A549 (cell line): Measurements from ENCODE around the gene BCR.

Experiments used
- CHD2 ChIP-seq: fragments of 150-350 bp; IDR thresholded peaks from 2 replicates; pipeline ENCODE4 v1.6.1; 2014; ENCODE audit warnings: low read length; ENCODE audit not compliant: partially characterized antibody
- POLR2A ChIP-seq: IDR thresholded peaks from 2 replicates; pipeline ENCODE4 v1.6.1; 2012; ENCODE audit warnings: mild to moderate bottlenecking, low read length
- TF ChIP-seq, protein P1 (sequence below): IDR thresholded peaks from 2 replicates; pipeline ENCODE4 v1.6.1; 2012
- TF ChIP-seq, protein P2 (sequence below): fragments of 150-350 bp; IDR thresholded peaks from 2 replicates; pipeline ENCODE4 v1.6.1; 2014; ENCODE audit warnings: low read depth, mild to moderate bottlenecking, low read length
- TF ChIP-seq, protein P3 (sequence below): fragments of >200 bp; sonication (Bioruptor Twin); formaldehyde crosslinking; IDR thresholded peaks from 3 replicates; pipeline ENCODE4 v1.5.1; 2016

DNA sequence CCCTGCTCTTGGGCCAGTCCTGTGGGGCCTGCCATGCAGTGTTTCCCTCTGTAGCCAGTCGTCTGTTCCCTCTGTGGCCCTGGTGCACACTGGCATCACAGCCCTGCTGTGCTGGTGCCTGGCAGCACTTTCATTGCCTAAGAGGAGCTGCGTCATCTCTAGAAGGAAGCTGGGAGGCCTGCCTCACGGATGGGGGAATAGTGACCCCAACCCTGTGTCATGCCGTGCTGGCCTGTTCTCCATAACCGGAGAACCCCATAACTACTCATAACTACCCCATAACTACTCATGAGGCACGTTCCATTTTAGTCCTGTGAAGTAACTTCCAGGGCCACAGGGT lies 21.0 kb upstream of the BCR start:
- TF ChIP-seq, protein P1, sequence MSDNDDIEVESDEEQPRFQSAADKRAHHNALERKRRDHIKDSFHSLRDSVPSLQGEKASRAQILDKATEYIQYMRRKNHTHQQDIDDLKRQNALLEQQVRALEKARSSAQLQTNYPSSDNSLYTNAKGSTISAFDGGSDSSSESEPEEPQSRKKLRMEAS = no peak
- TF ChIP-seq POLR2A (no peak), CHD2 (no peak)
- TF ChIP-seq, protein P2, sequence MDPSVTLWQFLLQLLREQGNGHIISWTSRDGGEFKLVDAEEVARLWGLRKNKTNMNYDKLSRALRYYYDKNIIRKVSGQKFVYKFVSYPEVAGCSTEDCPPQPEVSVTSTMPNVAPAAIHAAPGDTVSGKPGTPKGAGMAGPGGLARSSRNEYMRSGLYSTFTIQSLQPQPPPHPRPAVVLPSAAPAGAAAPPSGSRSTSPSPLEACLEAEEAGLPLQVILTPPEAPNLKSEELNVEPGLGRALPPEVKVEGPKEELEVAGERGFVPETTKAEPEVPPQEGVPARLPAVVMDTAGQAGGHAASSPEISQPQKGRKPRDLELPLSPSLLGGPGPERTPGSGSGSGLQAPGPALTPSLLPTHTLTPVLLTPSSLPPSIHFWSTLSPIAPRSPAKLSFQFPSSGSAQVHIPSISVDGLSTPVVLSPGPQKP = no peak
- TF ChIP-seq, protein P3, sequence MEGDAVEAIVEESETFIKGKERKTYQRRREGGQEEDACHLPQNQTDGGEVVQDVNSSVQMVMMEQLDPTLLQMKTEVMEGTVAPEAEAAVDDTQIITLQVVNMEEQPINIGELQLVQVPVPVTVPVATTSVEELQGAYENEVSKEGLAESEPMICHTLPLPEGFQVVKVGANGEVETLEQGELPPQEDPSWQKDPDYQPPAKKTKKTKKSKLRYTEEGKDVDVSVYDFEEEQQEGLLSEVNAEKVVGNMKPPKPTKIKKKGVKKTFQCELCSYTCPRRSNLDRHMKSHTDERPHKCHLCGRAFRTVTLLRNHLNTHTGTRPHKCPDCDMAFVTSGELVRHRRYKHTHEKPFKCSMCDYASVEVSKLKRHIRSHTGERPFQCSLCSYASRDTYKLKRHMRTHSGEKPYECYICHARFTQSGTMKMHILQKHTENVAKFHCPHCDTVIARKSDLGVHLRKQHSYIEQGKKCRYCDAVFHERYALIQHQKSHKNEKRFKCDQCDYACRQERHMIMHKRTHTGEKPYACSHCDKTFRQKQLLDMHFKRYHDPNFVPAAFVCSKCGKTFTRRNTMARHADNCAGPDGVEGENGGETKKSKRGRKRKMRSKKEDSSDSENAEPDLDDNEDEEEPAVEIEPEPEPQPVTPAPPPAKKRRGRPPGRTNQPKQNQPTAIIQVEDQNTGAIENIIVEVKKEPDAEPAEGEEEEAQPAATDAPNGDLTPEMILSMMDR = no peak
